GM21528 (cell line): ENCODE results near the gene TRIM15.
"Not testable (repeated sequence)": the region's sequence is repeated elsewhere in the genome, so short reads cannot be mapped to it uniquely, and the experiment has no call there.

Source experiments
- ATAC-seq: cut with Tn5 transposase; IDR thresholded peaks from one replicate; pipeline ENCODE4 v1.9.1; 2021; ENCODE audit warnings: mild to moderate bottlenecking, moderate library complexity; ENCODE audit not compliant: unreplicated experiment, low FRiP score

Gene TRIM15

GRCh38 chr6:30221395-30221794, 58.0 kb downstream of the TRIM15 start:
- not testable (repeated sequence) for ATAC-seq

GRCh38 chr6:30221956-30222355, 58.6 kb downstream of the TRIM15 start:
- ATAC-seq = not testable (repeated sequence)
